Activated naive CD4-positive, alpha-beta T cell treated with anti-CD3 and anti-CD28 coated beads, Interleukin-2, amount 50 U/mL, for 16 hours (primary cell): Measurements from ENCODE around the gene ERF.

ENCODE experiments used
- DNase-seq: peaks from one replicate; pipeline ENCODE4 v3.0.0-alpha.2; 2020

Gene ERF

GRCh38 chr19:42286349-42287016 is 31.6 kb upstream of the ERF start:
- no peak for DNase-seq

GRCh38 chr19:42285988-42286348 is 31.0 kb upstream of the ERF start:
- DNase-seq: no peak

- DNase-seq: no peak
Measured at GRCh38 chr19:42285541-42285941, 30.6 kb upstream of the ERF start.

- no peak for DNase-seq
Measured at GRCh38 chr19:42284591-42285341, 29.8 kb upstream of the ERF start.

GRCh38 chr19:42284066-42284501 is 29.2 kb upstream of the ERF start:
- DNase-seq: peak; percentile 81

GRCh38 chr19:42283188-42284065 is 28.5 kb upstream of the ERF start:
- peak; percentile 97 for DNase-seq

GRCh38 chr19:42282819-42283187 is 27.9 kb upstream of the ERF start:
- no peak for DNase-seq

GRCh38 chr19:42281827-42282762 is 27.2 kb upstream of the ERF start:
- DNase-seq: no peak

- DNase-seq: no peak
Measured at GRCh38 chr19:42281146-42281826, 26.4 kb upstream of the ERF start.

- no peak for DNase-seq
Measured at GRCh38 chr19:42280815-42281145, 25.9 kb upstream of the ERF start.

- peak; percentile 88 for DNase-seq
Measured at GRCh38 chr19:42279902-42280814, 25.2 kb upstream of the ERF start.

- DNase-seq: no peak
Measured at GRCh38 chr19:42279155-42279901, 24.4 kb upstream of the ERF start.

- DNase-seq: no peak
Measured at GRCh38 chr19:42278452-42279154, 23.7 kb upstream of the ERF start.

- no peak for DNase-seq
Measured at GRCh38 chr19:42277821-42278451, 23.0 kb upstream of the ERF start.

- no peak for DNase-seq
Measured at GRCh38 chr19:42276821-42277220, 21.9 kb upstream of the ERF start.

- no peak for DNase-seq
Measured at GRCh38 chr19:42276284-42276683, 21.4 kb upstream of the ERF start.

- DNase-seq: no peak
Measured at GRCh38 chr19:42275517-42275916, 20.6 kb upstream of the ERF start.

- DNase-seq: no peak
Measured at GRCh38 chr19:42275103-42275502, 20.2 kb upstream of the ERF start.

- no peak for DNase-seq
Measured at GRCh38 chr19:42274065-42274682, 19.2 kb upstream of the ERF start.
